Activated B cell treated with CpG ODN at 0.5 μM for 24 hours (primary cell): Measurements from ENCODE around the gene MFAP3L. TPM values are rescaled to one million over a fixed set of nuclear protein-coding genes. Genes with fewer than 3 reads are reported as not detected.

Source experiments
- ATAC-seq: fragments of 200-7000 bp; cut with Tn5 transposase; one replicate; pipeline ENCODE4 v1.10.0; 2021; ENCODE audit warnings: low read depth, mild to moderate bottlenecking, moderate library complexity
- CTCF ChIA-PET: fragments of 350-600 bp; sonication (Branson Sonifier 250); formaldehyde crosslinking; loops from one replicate; lab custom pipeline; 2021; ENCODE audit warnings: antibody characterized with exemption; lab: Charles Lee
- POLR2A ChIA-PET: fragments of 350-600 bp; sonication (Branson Sonifier 250); formaldehyde crosslinking; loops from one replicate; lab custom pipeline; 2021; ENCODE audit warnings: antibody characterized with exemption; lab: Charles Lee
- DNase-seq: peaks from one replicate; pipeline ENCODE4 v3.0.0; 2022
- H3K27ac Mint-ChIP-seq: one replicate; pipeline ENCODE4 v1.8.0; 2020; ENCODE audit warnings: mixed read lengths
- H3K27me3 Mint-ChIP-seq: one replicate; pipeline ENCODE4 v1.8.0; 2021; ENCODE audit warnings: mixed read lengths
- H3K36me3 Mint-ChIP-seq: one replicate; pipeline ENCODE4 v1.8.0; 2021; ENCODE audit warnings: low read depth, mixed read lengths
- H3K4me1 Mint-ChIP-seq: one replicate; pipeline ENCODE4 v1.8.0; 2021; ENCODE audit warnings: mixed read lengths
- H3K4me3 Mint-ChIP-seq: one replicate; pipeline ENCODE4 v1.8.0; 2020; ENCODE audit warnings: mild to moderate bottlenecking, mixed read lengths
- H3K9me3 Mint-ChIP-seq: one replicate; pipeline ENCODE4 v1.8.0; 2020; ENCODE audit warnings: mixed read lengths
- intact Hi-C: fragments of 100-400 bp; cut with micrococcal nuclease; formaldehyde crosslinking; loops from one replicate; pipeline ENCODE4 v1.15.1; 2024
- total RNA-seq: library from RNA; stranded (reverse); gene quantifications from 2 replicates; pipeline ENCODE4 v1.2.3, GENCODE V29; 2022
- TF ChIP-seq, protein P1 (sequence below): fragments of 200-600 bp; IDR thresholded peaks from one replicate; pipeline ENCODE4 v1.8.0; 2022; ENCODE audit warnings: antibody characterized with exemption, mild to moderate bottlenecking

MFAP3L gene
- total RNA-seq, 1 donor from 2014 or later = 1.0 TPM

DNA sequence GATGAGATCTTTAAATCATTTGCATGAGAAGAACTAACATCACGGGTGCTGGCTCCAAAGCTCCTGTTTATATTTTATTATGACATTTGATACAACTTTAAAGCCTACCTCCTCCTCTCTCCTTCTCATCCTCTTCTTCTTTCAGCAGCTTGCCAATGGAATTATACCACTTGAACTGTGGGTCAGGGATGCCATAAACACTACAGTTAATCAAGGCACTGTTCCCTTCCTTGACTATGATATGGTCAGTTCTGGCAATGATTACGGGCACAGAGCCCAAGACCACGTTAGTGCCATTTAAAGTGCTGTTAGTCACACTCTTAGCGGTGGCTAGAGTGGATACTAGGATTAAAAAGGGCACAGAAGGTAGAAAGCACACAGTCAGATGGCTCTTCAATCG lies 20.7 kb downstream of the MFAP3L start:
- no peaks in the 10 kb centered on the region for H3K36me3 Mint-ChIP-seq
- H3K27me3 Mint-ChIP-seq = peaks cover 8% of the 10 kb centered on the region
- no peak for ATAC-seq
- TF ChIP-seq, protein P1, sequence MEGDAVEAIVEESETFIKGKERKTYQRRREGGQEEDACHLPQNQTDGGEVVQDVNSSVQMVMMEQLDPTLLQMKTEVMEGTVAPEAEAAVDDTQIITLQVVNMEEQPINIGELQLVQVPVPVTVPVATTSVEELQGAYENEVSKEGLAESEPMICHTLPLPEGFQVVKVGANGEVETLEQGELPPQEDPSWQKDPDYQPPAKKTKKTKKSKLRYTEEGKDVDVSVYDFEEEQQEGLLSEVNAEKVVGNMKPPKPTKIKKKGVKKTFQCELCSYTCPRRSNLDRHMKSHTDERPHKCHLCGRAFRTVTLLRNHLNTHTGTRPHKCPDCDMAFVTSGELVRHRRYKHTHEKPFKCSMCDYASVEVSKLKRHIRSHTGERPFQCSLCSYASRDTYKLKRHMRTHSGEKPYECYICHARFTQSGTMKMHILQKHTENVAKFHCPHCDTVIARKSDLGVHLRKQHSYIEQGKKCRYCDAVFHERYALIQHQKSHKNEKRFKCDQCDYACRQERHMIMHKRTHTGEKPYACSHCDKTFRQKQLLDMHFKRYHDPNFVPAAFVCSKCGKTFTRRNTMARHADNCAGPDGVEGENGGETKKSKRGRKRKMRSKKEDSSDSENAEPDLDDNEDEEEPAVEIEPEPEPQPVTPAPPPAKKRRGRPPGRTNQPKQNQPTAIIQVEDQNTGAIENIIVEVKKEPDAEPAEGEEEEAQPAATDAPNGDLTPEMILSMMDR = no peak
- no peak for DNase-seq
- no peaks in the 10 kb centered on the region for H3K9me3 Mint-ChIP-seq
- ChIA-PET CTCF (no interaction called here), POLR2A (no interaction called here)
- H3K4me1 Mint-ChIP-seq = peaks cover 7% of the 10 kb centered on the region
- H3K4me3 Mint-ChIP-seq = no peak overlapping the region
- intact Hi-C loops = no loop called here
- no peak overlapping the region for H3K27ac Mint-ChIP-seq

DNA sequence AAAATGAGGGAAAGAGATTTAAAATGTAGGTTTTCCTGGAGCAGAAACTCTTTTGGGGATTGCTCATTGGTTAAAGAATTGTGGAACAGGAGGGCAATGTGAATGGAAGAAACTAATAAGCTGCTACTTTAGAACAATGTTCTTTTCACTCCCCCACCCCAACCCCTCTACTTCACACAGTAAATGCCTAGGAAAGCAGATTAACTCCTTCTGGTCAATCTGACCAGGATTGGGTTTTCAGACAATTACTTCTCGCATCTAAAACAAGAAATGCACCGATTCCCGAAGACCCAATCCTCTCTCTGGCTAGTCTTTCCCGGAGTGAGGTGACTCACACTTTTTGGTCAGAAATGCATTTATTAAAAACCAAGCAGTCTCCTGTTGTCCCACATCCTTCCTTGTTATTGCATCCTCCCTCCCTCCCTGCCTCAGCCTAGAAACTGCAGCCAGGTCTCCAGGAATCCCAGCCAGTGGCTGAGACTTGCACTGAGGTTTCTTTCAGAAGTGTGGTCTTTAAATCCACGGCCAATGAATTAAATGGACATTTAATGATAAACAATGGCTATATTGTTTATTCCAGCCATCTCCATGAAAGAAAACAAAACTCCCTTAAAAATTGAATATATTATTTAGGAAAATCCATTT lies 21.4 kb downstream of the MFAP3L start:
- intact Hi-C loops = no loop called here
- peaks cover 8% of the 10 kb centered on the region for H3K27me3 Mint-ChIP-seq
- ChIA-PET POLR2A (no interaction called here), CTCF (no interaction called here)
- no peak for ATAC-seq
- TF ChIP-seq, protein P1 = no peak
- H3K4me3 Mint-ChIP-seq = no peak overlapping the region
- no peaks in the 10 kb centered on the region for H3K9me3 Mint-ChIP-seq
- no peak overlapping the region for H3K27ac Mint-ChIP-seq
- no peaks in the 10 kb centered on the region for H3K36me3 Mint-ChIP-seq
- DNase-seq = no peak
- peaks cover 7% of the 10 kb centered on the region for H3K4me1 Mint-ChIP-seq

DNA sequence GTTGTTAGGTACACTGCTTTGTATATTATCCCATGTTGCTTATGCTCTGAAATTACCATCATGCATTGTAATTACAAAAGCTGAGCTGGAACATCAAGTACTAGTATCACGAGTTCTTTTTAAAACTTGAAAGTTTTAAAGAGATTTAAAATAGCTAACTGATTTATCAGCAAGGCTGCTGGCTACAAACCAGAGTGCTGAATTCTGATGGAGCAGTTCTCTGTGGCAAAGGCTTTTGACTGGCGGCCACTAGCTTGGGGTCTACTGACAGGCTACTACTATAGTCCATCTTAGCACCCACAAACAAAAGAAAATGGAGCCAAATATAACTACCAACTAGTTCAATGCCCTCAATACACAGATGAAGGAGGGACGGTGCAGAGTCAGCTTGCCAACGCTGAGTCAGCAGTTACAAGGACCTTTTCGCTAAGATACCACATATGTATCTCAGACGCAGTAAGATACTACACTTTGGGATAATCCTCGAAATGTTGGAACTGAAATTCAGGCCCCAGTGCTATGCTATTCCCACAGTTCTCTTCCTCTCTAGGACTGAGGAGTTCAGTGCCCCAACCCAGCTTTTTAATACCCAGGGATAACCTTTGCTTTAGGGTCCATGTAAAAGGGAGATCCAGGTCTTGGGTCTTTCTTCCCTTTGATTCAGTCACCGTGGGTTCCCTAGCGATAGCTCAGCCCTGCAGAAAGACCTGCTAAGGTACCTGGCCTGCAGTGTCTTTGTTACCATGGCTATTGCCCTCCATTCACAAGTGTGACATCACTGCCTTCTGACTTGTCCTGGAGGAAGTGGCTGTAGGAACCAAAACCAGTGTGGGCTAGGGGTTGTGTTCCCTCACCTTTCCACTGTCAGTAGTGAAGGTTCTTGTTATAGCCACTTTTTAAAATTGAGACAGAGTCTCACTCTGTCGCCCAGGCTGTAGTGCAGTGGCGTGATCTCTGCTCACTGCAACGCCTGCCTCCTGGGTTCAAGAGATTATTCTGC lies 22.8 kb downstream of the MFAP3L start:
- DNase-seq (no peak), ATAC-seq (no peak)
- intact Hi-C loops = no loop called here
- H3K27me3 Mint-ChIP-seq = peaks cover 4% of the 10 kb centered on the region
- H3K9me3 Mint-ChIP-seq = no peaks in the 10 kb centered on the region
- CTCF ChIA-PET = no interaction called here
- POLR2A ChIA-PET = no interaction called here
- H3K4me1 Mint-ChIP-seq = peaks cover 7% of the 10 kb centered on the region
- no peaks in the 10 kb centered on the region for H3K36me3 Mint-ChIP-seq
- H3K4me3 Mint-ChIP-seq = no peak overlapping the region
- no peak overlapping the region for H3K27ac Mint-ChIP-seq
- TF ChIP-seq, protein P1 = no peak

GRCh38 chr4:170001745-170002267 lies 24.4 kb downstream of the MFAP3L start:
- no peaks in the 10 kb centered on the region for H3K36me3 Mint-ChIP-seq
- DNase-seq (no peak), ATAC-seq (no peak)
- no peak overlapping the region for H3K4me3 Mint-ChIP-seq
- H3K27me3 Mint-ChIP-seq = peaks cover 3% of the 10 kb centered on the region
- TF ChIP-seq, protein P1 = no peak
- ChIA-PET CTCF (no interaction called here), POLR2A (no interaction called here)
- no peak overlapping the region for H3K27ac Mint-ChIP-seq
- intact Hi-C loops = no loop called here
- no peaks in the 10 kb centered on the region for H3K9me3 Mint-ChIP-seq
- no peaks in the 10 kb centered on the region for H3K4me1 Mint-ChIP-seq
